Thyroid gland (tissue), 4 donors: ENCODE data around the gene ERGIC2.
"Not testable (repeated sequence)": the region's sequence is repeated elsewhere in the genome, so short reads cannot be mapped to it uniquely, and the experiment has no call there.

Experiments used
- CTCF ChIP-seq, 6 experiments: fragments of 200-600 bp in 3 of 6; fragments of 450-650 bp in 3 of 6; sonication (generic) in 3 of 6; IDR thresholded peaks; one replicate each; pipeline ENCODE4 v1.5.1; 2016 to 2019; ENCODE audit warnings: antibody characterized with exemption in 6 of 6, mild to moderate bottlenecking in 2 of 6, inconsistent platforms in 1 of 6, moderate library complexity in 1 of 6
- POLR2A ChIP-seq, 2 donors: fragments of 450-650 bp; IDR thresholded peaks; one replicate each; pipeline ENCODE4 v1.6.1; 2017; ENCODE audit warnings: antibody characterized with exemption in 2 of 2, mild to moderate bottlenecking in 2 of 2, moderate library complexity in 1 of 2

- TF ChIP-seq CTCF, POLR2A (IDR thresholded peaks at IDR 0.05): not testable (repeated sequence)
Measured at GRCh38 chr12:29290475-29290874, 90.5 kb downstream of the ERGIC2 start.
